ENCODE data around the gene ACP4.

DNA sequence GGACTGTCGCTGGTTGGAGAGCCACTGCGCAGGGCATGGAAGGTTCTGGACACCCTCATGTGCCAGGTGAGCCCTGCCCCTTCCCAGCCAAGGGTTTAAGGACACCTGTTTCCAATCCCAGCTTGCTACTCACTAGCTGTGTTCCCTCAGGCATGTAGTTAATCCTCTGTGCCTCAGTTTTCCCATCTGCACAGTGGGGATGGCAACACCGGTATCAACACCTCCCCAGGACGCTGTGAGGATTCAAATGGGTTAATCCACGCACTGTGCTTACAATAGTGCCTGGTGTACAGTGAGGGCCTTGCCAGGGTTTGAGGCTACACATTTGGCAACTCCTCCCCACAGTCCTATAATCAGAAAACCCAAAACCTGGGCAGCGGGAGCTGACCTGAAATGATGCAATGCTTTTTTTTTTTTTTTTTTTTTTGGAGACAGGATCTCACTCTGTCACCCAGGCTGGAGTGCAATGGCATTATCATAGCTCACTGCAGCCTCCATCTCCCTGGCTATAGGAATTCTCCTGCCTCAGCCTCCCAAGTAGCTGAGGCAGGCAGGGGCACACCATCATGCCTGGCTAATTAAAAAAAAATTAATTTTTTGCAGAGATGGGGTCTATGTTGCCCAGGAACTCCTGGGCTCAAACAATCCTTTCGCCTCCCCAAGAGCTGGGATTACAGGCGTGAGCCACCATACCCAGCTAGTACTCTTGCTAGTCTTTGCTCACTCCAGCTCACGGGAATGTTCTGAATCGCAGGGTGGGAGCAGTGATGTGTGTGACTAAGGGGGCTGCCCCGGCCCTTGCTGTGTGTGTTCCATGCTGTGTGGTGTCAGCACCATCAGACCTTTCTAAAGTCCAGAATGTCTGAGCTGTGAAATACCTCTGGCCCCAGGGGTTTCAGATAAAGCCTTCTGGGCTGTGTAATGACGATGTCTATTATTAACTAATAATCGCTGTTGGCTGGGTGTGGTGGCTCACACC, 2.3 kb downstream of the ACP4 start:
- TF ChIP-seq, protein P1, sequence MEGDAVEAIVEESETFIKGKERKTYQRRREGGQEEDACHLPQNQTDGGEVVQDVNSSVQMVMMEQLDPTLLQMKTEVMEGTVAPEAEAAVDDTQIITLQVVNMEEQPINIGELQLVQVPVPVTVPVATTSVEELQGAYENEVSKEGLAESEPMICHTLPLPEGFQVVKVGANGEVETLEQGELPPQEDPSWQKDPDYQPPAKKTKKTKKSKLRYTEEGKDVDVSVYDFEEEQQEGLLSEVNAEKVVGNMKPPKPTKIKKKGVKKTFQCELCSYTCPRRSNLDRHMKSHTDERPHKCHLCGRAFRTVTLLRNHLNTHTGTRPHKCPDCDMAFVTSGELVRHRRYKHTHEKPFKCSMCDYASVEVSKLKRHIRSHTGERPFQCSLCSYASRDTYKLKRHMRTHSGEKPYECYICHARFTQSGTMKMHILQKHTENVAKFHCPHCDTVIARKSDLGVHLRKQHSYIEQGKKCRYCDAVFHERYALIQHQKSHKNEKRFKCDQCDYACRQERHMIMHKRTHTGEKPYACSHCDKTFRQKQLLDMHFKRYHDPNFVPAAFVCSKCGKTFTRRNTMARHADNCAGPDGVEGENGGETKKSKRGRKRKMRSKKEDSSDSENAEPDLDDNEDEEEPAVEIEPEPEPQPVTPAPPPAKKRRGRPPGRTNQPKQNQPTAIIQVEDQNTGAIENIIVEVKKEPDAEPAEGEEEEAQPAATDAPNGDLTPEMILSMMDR (IDR thresholded peaks at IDR 0.05), result no peak
- TF ChIP-seq POLR2A (IDR thresholded peaks at IDR 0.05), result no peak
